ENCODE results near the gene TFF2. TPM values are rescaled to one million over a fixed set of nuclear protein-coding genes. Genes with fewer than 3 reads are reported as not detected.

Gene TFF2
- polyA plus RNA-seq, 1 donor (not counting 4 experiments of a cell fraction or from before 2014, with no cell fraction given) = not detected

- no peaks in the 10 kb centered on the region for H4K20me1 ChIP-seq (ENCODE audit: control insufficient read depth, extremely low read depth, insufficient read depth, low read length)
- H3K9me3 ChIP-seq (ENCODE audit: control insufficient read depth, low read depth, low read length) = no peaks in the 10 kb centered on the region
- H3K36me3 ChIP-seq (ENCODE audit: control insufficient read depth in 2 of 2, extremely low read depth in 1 of 2, insufficient read depth in 2 of 2, low read length in 2 of 2) = no peaks in the 10 kb centered on the region
- dilution Hi-C loops (cut with MboI; ENCODE audit: extremely low pct_ligation_motif_present, low sequenced_read_pairs) = no loop called here
- FAIRE-seq (no peak), DNase-seq (ENCODE audit: low read depth, low spot score) (no peak)
- H3K27me3 ChIP-seq (ENCODE audit: control insufficient read depth, extremely low read depth, insufficient read depth, low read length) = peaks cover 8% of the 10 kb centered on the region
- no peak overlapping the region for H3K9ac ChIP-seq (ENCODE audit: control insufficient read depth, extremely low read depth, insufficient read depth, low read length)
- H3K4me3 ChIP-seq (ENCODE audit: control insufficient read depth in 2 of 3, extremely low read depth in 1 of 3, insufficient read depth in 2 of 3, low read depth in 1 of 3, low read length in 3 of 3) = no peak overlapping the region
- TF ChIP-seq CTCF (optimal IDR thresholded peaks at IDR 0.05 in 1 of 3, IDR thresholded peaks at IDR 0.05 in 1 of 3, conservative IDR thresholded peaks at IDR 0.05 in 1 of 3; ENCODE audit: extremely low read depth in 1 of 3, insufficient read depth in 2 of 3, low read length in 3 of 3) = no peak
- TF ChIP-seq EZH2 (IDR thresholded peaks at IDR 0.05; ENCODE audit: low read length) = no peak
- no peak overlapping the region for H3K27ac ChIP-seq (ENCODE audit: control insufficient read depth, insufficient read depth, low read length)
- no peaks in the 10 kb centered on the region for H3K4me1 ChIP-seq (ENCODE audit: control insufficient read depth, extremely low read depth, insufficient read depth, low read length)
- no peak overlapping the region for H3K4me2 ChIP-seq (ENCODE audit: control insufficient read depth, extremely low read depth, insufficient read depth, low read depth, low read length)
- H3K79me2 ChIP-seq (ENCODE audit: control insufficient read depth, insufficient read depth, low read length) = no peaks in the 10 kb centered on the region
- no peak overlapping the region for H2AFZ ChIP-seq (ENCODE audit: control insufficient read depth, low read length)
- no peaks in the 10 kb centered on the region for H3K9me1 ChIP-seq (ENCODE audit: control insufficient read depth, extremely low read depth, insufficient read depth, low read length)
These were observed 29.6 kb downstream of the TFF2 start for GRCh38 chr21:42321231-42321630.

DNA sequence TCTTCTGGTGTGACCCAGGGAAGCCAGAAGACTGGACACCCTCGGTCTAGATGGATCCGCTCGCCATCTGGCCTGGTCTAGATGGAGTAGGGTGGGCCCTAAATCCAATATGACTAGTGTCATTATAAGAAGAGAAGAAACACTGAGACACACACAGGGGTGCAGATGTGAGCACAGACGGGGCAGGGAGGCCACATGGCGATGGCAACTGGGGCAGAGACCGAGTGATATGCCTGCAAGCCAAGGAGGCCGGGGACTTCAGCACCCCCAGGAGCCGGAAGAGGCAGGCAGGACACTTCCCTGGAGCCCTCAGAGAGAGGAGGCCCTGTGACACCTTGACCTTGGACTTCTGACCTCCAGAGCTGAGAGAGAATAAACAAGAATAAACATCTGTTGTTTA is 30.0 kb downstream of the TFF2 start:
- Histone ChIP-seq H3K9me3 (ENCODE audit: control insufficient read depth, low read depth, low read length) (no peaks in the 10 kb centered on the region), H3K79me2 (ENCODE audit: control insufficient read depth, insufficient read depth, low read length) (no peaks in the 10 kb centered on the region), H2AFZ (ENCODE audit: control insufficient read depth, low read length) (no peak overlapping the region), H4K20me1 (ENCODE audit: control insufficient read depth, extremely low read depth, insufficient read depth, low read length) (no peaks in the 10 kb centered on the region), H3K27me3 (ENCODE audit: control insufficient read depth, extremely low read depth, insufficient read depth, low read length) (peaks cover 8% of the 10 kb centered on the region), H3K27ac (ENCODE audit: control insufficient read depth, insufficient read depth, low read length) (no peak overlapping the region), H3K36me3 (ENCODE audit: control insufficient read depth in 2 of 2, extremely low read depth in 1 of 2, insufficient read depth in 2 of 2, low read length in 2 of 2) (no peaks in the 10 kb centered on the region), H3K9ac (ENCODE audit: control insufficient read depth, extremely low read depth, insufficient read depth, low read length) (no peak overlapping the region), H3K4me2 (ENCODE audit: control insufficient read depth, extremely low read depth, insufficient read depth, low read depth, low read length) (no peak overlapping the region), H3K9me1 (ENCODE audit: control insufficient read depth, extremely low read depth, insufficient read depth, low read length) (no peaks in the 10 kb centered on the region), H3K4me1 (ENCODE audit: control insufficient read depth, extremely low read depth, insufficient read depth, low read length) (no peaks in the 10 kb centered on the region), H3K4me3 (ENCODE audit: control insufficient read depth in 2 of 3, extremely low read depth in 1 of 3, insufficient read depth in 2 of 3, low read depth in 1 of 3, low read length in 3 of 3) (no peak overlapping the region)
- no peak for FAIRE-seq
- DNase-seq (ENCODE audit: low read depth, low spot score) = no peak
- TF ChIP-seq EZH2 (IDR thresholded peaks at IDR 0.05; ENCODE audit: low read length) (no peak), CTCF (optimal IDR thresholded peaks at IDR 0.05 in 1 of 3, IDR thresholded peaks at IDR 0.05 in 1 of 3, conservative IDR thresholded peaks at IDR 0.05 in 1 of 3; ENCODE audit: extremely low read depth in 1 of 3, insufficient read depth in 2 of 3, low read length in 3 of 3) (no peak)
- dilution Hi-C loops (cut with MboI; ENCODE audit: extremely low pct_ligation_motif_present, low sequenced_read_pairs) = no loop called here

All from keratinocyte (primary cell).